Measurements from ENCODE around the gene ZNF526.

Gene ZNF526

DNA sequence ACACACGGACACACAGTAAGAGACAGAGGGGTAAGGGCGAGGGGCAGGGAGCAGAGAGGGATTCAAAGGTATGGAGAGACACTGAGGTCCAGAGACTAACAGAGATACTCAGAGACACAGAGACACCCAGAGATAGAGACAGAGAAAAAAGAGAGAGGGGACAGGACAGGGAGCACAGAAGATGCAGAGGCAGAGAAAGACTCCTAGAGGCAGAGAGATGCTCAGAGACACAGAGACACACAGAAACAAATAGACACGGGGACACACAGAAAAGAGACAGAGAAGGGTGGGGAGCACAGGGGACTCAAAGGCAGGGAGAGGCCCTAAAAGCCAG lies 42.5 kb upstream of the ZNF526 start:
- Histone ChIP-seq H3K9me3 (ENCODE audit: control insufficient read depth, insufficient read depth, low read depth, low read length) (no peaks in the 10 kb centered on the region), H3K27ac (ENCODE audit: low read depth, low read length) (no peak overlapping the region), H3K36me3 (ENCODE audit: control insufficient read depth, insufficient read depth, low read length) (no peaks in the 10 kb centered on the region), H3K4me1 (ENCODE audit: control insufficient read depth, insufficient read depth, low read length) (peaks cover 9% of the 10 kb centered on the region; the same call in 1 of the 2 replicates), H3K4me3 (ENCODE audit: low read depth, low read length) (0 out of 2 replicates have a peak overlapping the region, but pooled peaks have one; percentile 52), H3K9ac (ENCODE audit: low read length) (no peak overlapping the region), H3K27me3 (ENCODE audit: control insufficient read depth, insufficient read depth, low read length) (peaks cover 96% of the 10 kb centered on the region)

DNA sequence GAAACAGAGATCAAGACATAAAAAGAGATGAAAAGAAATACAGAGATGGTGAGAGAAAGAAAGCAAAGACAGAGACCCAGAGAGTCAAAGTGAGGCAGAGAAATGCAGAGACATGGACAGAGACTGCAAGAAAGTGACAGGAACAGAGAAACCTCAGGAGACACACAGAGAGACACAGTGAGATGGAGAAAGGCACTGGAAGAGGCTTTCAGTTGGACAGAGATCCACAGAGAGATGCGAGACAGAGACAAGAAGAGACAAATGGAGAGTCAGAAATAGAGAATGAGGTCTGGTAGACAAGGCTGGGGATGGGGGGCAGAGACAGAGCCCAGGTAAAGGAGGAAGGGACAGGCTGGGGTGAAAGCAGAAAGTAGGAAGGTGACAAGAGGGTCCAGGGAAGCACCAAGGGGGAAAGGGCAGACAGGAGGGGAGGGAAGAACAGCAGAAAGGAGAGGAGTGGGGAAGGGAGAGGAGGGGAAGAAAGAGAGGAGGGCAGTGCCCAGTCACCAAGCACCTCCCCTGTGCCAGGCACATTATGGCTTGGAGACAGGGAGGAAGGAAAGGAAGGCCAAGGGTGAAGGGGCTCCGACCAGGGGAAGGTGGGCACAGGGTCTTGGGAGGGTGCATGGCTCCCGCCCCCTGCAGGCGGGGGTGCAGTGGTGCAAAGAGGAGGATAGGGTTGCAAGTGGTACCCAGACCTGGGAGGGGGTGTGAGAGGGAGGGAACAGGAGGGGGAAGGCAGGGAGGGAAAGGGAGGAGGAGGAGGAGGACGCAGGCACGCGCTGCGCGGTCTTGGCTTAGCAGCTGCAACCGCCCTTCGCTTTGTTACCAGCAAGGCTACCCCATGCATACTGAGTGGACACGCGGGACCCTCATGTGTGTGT lies 41.1 kb upstream of the ZNF526 start:
- Histone ChIP-seq H3K4me1 (ENCODE audit: control insufficient read depth, insufficient read depth, low read length) (peaks cover 9% of the 10 kb centered on the region; the same call in 1 of the 2 replicates), H3K9me3 (ENCODE audit: control insufficient read depth, insufficient read depth, low read depth, low read length) (no peaks in the 10 kb centered on the region), H3K4me3 (ENCODE audit: low read depth, low read length) (no peak overlapping the region), H3K36me3 (ENCODE audit: control insufficient read depth, insufficient read depth, low read length) (no peaks in the 10 kb centered on the region), H3K27ac (ENCODE audit: low read depth, low read length) (no peak overlapping the region), H3K9ac (ENCODE audit: low read length) (no peak overlapping the region), H3K27me3 (ENCODE audit: control insufficient read depth, insufficient read depth, low read length) (peaks cover 88% of the 10 kb centered on the region)

DNA sequence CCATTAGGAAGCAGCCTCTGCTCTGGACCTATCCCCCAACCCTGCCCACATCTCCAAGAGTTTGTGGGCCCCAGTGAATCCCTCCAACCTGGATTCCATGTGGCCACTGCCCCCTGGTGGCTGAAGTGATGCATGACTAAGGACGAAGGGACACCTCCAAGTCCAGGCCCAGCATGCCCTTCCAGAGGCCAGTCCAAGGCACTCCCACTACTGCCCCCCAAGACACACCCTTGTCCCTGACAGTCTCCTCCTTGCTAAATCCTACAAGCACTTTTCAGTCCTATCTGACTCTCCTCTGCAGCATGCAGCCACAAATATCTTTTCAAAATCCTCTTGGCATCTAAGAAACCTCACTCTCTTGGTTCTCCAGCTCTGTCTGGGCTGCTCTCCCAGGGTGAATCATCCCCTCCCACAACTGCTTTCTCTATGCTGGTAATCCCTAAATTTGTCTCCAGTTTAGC lies 35.7 kb upstream of the ZNF526 start:
- Histone ChIP-seq H3K27me3 (ENCODE audit: control insufficient read depth, insufficient read depth, low read length) (peaks cover 36% of the 10 kb centered on the region), H3K9ac (ENCODE audit: low read length) (no peak overlapping the region), H3K4me1 (ENCODE audit: control insufficient read depth, insufficient read depth, low read length) (no peaks in the 10 kb centered on the region), H3K27ac (ENCODE audit: low read depth, low read length) (no peak overlapping the region), H3K9me3 (ENCODE audit: control insufficient read depth, insufficient read depth, low read depth, low read length) (no peaks in the 10 kb centered on the region), H3K36me3 (ENCODE audit: control insufficient read depth, insufficient read depth, low read length) (no peaks in the 10 kb centered on the region), H3K4me3 (ENCODE audit: low read depth, low read length) (no peak overlapping the region)

DNA sequence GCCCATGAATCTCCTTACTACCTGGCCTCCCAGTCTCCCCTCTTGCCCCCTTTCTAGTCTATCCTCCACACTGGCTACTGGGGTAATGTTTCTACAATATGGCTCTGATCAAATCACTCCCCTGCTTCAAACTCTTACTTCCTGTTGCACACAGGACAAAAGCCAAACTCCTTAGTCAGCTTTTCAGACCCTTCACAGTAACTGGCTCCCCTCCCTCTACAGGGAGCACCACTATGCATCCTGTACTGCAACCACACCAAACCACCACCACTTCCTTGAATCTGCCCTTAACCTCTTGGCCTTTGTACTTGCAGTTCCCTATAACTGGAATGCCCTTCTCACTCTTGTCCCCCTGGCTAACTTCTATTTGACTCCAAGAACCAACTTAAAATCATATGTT lies 34.8 kb upstream of the ZNF526 start:
- H3K9me3 ChIP-seq (ENCODE audit: control insufficient read depth, insufficient read depth, low read depth, low read length), result no peaks in the 10 kb centered on the region
- no peaks in the 10 kb centered on the region for H3K4me1 ChIP-seq (ENCODE audit: control insufficient read depth, insufficient read depth, low read length)
- H3K27me3 ChIP-seq (ENCODE audit: control insufficient read depth, insufficient read depth, low read length), result peaks cover 28% of the 10 kb centered on the region
- H3K4me3 ChIP-seq (ENCODE audit: low read depth, low read length), result no peak overlapping the region
- H3K36me3 ChIP-seq (ENCODE audit: control insufficient read depth, insufficient read depth, low read length), result no peaks in the 10 kb centered on the region
- H3K27ac ChIP-seq (ENCODE audit: low read depth, low read length), result no peak overlapping the region
- no peak overlapping the region for H3K9ac ChIP-seq (ENCODE audit: low read length)

DNA sequence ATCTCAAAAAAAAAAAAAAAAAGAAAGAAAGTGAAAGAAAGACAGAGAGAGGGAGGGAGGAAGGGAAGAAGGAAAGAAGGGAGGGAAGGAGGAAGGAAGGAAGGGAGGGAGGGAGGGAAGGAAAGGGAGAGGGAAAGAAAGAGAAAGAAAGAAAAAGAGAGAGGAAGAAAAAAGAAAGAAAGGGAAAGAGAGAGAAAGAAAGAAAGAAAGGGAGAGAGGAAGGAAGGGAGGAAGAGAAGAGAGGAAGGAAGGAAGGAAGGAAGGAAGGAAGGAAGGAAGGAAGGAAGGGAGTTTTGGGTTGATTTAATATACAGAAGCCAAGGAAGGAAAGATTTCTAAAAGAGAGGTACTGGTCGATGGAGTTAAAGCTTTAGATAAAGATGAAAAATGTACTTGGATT lies 31.4 kb upstream of the ZNF526 start:
- Histone ChIP-seq H3K4me3 (ENCODE audit: low read depth, low read length) (no peak overlapping the region), H3K4me1 (ENCODE audit: control insufficient read depth, insufficient read depth, low read length) (no peaks in the 10 kb centered on the region), H3K9ac (ENCODE audit: low read length) (no peak overlapping the region), H3K9me3 (ENCODE audit: control insufficient read depth, insufficient read depth, low read depth, low read length) (peaks cover 6% of the 10 kb centered on the region), H3K27me3 (ENCODE audit: control insufficient read depth, insufficient read depth, low read length) (no peaks in the 10 kb centered on the region; the same call in 1 of the 2 replicates), H3K27ac (ENCODE audit: low read depth, low read length) (no peak overlapping the region), H3K36me3 (ENCODE audit: control insufficient read depth, insufficient read depth, low read length) (no peaks in the 10 kb centered on the region)

DNA sequence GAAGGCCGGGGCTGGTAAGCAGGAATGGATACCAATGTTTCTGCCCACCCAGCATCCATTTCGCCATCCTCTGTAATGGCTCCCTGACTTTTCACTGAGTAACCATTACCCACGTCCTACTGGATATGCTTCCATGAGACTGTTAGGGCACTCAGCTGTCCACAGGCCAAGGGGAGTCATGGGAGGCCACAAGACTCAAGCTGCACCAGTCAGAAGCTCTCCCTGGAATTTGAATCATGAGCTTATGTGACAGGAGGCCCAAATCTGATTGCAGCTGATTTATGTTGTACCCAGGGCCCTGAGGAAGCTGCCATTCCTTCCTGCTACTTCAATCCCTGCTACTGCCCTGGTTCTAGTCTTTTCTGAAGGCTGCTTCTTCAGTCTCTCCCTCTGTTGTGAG lies 31.0 kb upstream of the ZNF526 start:
- Histone ChIP-seq H3K4me3 (ENCODE audit: low read depth, low read length) (no peak overlapping the region), H3K27ac (ENCODE audit: low read depth, low read length) (no peak overlapping the region)

DNA sequence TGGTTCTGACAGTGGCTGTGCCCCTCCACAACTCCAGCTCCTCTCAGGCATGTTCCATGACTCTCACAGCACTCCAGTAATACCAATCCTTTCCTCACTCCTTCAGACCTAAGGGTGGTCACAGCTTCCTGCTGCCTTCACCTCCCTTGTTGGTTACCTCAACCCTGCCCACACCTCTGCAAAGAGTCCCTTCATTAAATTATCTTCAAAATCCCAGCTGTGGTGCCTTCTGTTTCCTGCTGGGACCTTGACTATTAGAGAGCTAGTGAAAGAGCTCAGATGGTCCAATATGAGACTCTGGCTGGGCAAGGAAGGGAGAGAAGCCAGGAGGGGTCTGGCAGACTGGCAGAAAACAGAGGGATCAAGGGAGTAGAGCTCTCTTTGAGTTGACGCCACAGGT lies 28.8 kb upstream of the ZNF526 start:
- H3K4me3 ChIP-seq (ENCODE audit: low read depth, low read length), result no peak overlapping the region
- H3K36me3 ChIP-seq (ENCODE audit: control insufficient read depth, insufficient read depth, low read length), result no peaks in the 10 kb centered on the region
- no peaks in the 10 kb centered on the region; the same call in 1 of the 2 replicates for H3K27me3 ChIP-seq (ENCODE audit: control insufficient read depth, insufficient read depth, low read length)
- H3K9ac ChIP-seq (ENCODE audit: low read length), result no peak overlapping the region
- no peak overlapping the region for H3K27ac ChIP-seq (ENCODE audit: low read depth, low read length)
- peaks cover 8% of the 10 kb centered on the region for H3K9me3 ChIP-seq (ENCODE audit: control insufficient read depth, insufficient read depth, low read depth, low read length)
- H3K4me1 ChIP-seq (ENCODE audit: control insufficient read depth, insufficient read depth, low read length), result no peaks in the 10 kb centered on the region

More for the DNA sequence above, 31.0 kb upstream of the ZNF526 start:
- H3K27me3 ChIP-seq (ENCODE audit: control insufficient read depth, insufficient read depth, low read length), result no peaks in the 10 kb centered on the region; the same call in 1 of the 2 replicates
- H3K36me3 ChIP-seq (ENCODE audit: control insufficient read depth, insufficient read depth, low read length), result no peaks in the 10 kb centered on the region
- H3K4me1 ChIP-seq (ENCODE audit: control insufficient read depth, insufficient read depth, low read length), result no peaks in the 10 kb centered on the region
- no peak overlapping the region for H3K9ac ChIP-seq (ENCODE audit: low read length)
- H3K9me3 ChIP-seq (ENCODE audit: control insufficient read depth, insufficient read depth, low read depth, low read length), result peaks cover 8% of the 10 kb centered on the region

DNA sequence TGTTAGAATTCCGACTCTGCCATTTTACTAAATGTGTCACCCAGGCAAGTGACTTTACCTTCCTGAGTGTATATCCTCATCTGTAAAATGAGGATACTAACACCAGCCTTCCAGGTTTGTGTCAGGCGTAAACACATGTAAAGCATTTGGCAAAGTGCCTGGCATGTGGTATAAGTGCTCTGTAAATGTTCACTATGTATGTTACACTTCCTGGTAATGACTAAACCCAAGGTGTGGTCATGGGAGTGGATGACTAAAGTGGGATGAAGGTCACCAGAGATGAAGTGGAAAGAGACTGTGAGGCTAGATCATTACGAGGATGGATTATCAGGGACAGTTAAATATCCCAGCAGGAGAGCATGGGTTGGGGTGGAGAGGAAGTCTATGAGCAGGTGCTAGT lies 28.3 kb upstream of the ZNF526 start:
- no peaks in the 10 kb centered on the region; the same call in 1 of the 2 replicates for H3K27me3 ChIP-seq (ENCODE audit: control insufficient read depth, insufficient read depth, low read length)
- H3K9me3 ChIP-seq (ENCODE audit: control insufficient read depth, insufficient read depth, low read depth, low read length), result peaks cover 8% of the 10 kb centered on the region
- no peak overlapping the region for H3K9ac ChIP-seq (ENCODE audit: low read length)
- no peak overlapping the region for H3K4me3 ChIP-seq (ENCODE audit: low read depth, low read length)
- no peaks in the 10 kb centered on the region for H3K36me3 ChIP-seq (ENCODE audit: control insufficient read depth, insufficient read depth, low read length)
- peaks cover 4% of the 10 kb centered on the region for H3K4me1 ChIP-seq (ENCODE audit: control insufficient read depth, insufficient read depth, low read length)
- H3K27ac ChIP-seq (ENCODE audit: low read depth, low read length), result no peak overlapping the region

DNA sequence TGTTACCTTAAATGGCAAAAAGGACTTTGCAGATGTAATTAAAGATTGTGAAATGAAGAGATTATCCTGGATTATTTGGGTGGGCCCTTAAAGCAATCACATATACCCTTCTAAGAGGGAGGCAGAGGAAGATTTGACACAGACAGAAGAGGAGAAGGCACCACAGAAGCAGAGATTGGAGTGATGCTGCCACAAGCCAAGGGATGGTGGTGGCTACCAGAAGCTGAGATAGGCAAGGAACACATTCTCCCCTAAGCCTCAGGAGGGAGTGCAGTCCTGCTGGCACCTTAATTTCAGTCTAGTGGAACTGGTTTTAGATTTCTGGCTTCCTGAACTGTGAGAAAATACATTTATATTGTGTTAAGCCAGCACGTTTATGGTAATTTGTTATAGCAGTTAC lies 26.8 kb upstream of the ZNF526 start:
- Histone ChIP-seq H3K4me1 (ENCODE audit: control insufficient read depth, insufficient read depth, low read length) (peaks cover 12% of the 10 kb centered on the region), H3K4me3 (ENCODE audit: low read depth, low read length) (no peak overlapping the region), H3K9ac (ENCODE audit: low read length) (no peak overlapping the region), H3K27me3 (ENCODE audit: control insufficient read depth, insufficient read depth, low read length) (no peaks in the 10 kb centered on the region; the same call in 1 of the 2 replicates), H3K27ac (ENCODE audit: low read depth, low read length) (no peak overlapping the region), H3K9me3 (ENCODE audit: control insufficient read depth, insufficient read depth, low read depth, low read length) (peaks cover 8% of the 10 kb centered on the region), H3K36me3 (ENCODE audit: control insufficient read depth, insufficient read depth, low read length) (no peaks in the 10 kb centered on the region)

DNA sequence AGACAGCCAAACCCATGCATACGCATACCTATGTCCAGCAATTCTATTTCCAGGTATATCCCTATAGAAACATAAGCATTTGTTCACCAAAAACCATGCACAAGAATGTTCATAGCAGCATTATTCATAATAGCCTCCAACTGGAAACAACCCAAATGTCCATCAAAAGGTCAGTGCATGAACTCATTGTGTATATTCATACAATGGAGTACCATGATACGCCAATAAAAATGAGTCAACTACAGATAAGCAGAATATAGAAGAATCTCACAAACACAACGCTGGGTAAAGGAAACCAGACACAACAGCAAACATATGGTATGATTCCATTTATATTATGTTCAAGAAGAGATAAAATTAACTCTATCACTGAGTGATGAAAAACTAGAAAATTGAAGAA lies 26.4 kb upstream of the ZNF526 start:
- no peak overlapping the region for H3K27ac ChIP-seq (ENCODE audit: low read depth, low read length)
- H3K36me3 ChIP-seq (ENCODE audit: control insufficient read depth, insufficient read depth, low read length), result peaks cover 3% of the 10 kb centered on the region
- no peak overlapping the region for H3K4me3 ChIP-seq (ENCODE audit: low read depth, low read length)
- H3K9me3 ChIP-seq (ENCODE audit: control insufficient read depth, insufficient read depth, low read depth, low read length), result peaks cover 8% of the 10 kb centered on the region
- H3K4me1 ChIP-seq (ENCODE audit: control insufficient read depth, insufficient read depth, low read length), result peaks cover 12% of the 10 kb centered on the region
- no peaks in the 10 kb centered on the region; the same call in 1 of the 2 replicates for H3K27me3 ChIP-seq (ENCODE audit: control insufficient read depth, insufficient read depth, low read length)
- H3K9ac ChIP-seq (ENCODE audit: low read length), result no peak overlapping the region
